Astrocyte of the spinal cord (primary cell): ENCODE data around the gene PUS7L.
A peak's percentile ranks its signal among the peaks of the same experiment; 100 is the strongest.

ENCODE experiments used
- DNase-seq: peaks from one replicate; pipeline ENCODE4 v3.0.0; 2011; ENCODE audit warnings: low read depth, low spot score
- H3K4me3 ChIP-seq: 2 replicates; pipeline ENCODE4 v1.5.1; 2011; ENCODE audit warnings: low read depth, mild to moderate bottlenecking, low read length, moderate library complexity
- CTCF ChIP-seq: IDR thresholded peaks from 2 replicates; pipeline ENCODE4 v1.5.1; 2012; ENCODE audit warnings: low read depth, mild to moderate bottlenecking, low read length, inconsistent platforms
- in situ Hi-C: cut with HindIII; loops from 2 replicates; pipeline ENCODE4 v1.10.0; 2017; ENCODE audit warnings: low sequenced_read_pairs

Gene PUS7L

GRCh38 chr12:43750814-43751213 lies 7.8 kb downstream of the PUS7L start:
- no peak for DNase-seq
- no peak for TF ChIP-seq CTCF
- H3K4me3 ChIP-seq, result no peak overlapping the region
- in situ Hi-C loops, result no loop called here

- in situ Hi-C loops, result no loop called here
- DNase-seq, result no peak
- no peak for TF ChIP-seq CTCF
- H3K4me3 ChIP-seq, result no peak overlapping the region
Measured at GRCh38 chr12:43749016-43749415, 9.6 kb downstream of the PUS7L start.

GRCh38 chr12:43744826-43745225 lies 13.8 kb downstream of the PUS7L start:
- no peak for TF ChIP-seq CTCF
- no peak for DNase-seq
- in situ Hi-C loops, result no loop called here
- no peak overlapping the region for H3K4me3 ChIP-seq

GRCh38 chr12:43742106-43742505 lies 16.5 kb downstream of the PUS7L start:
- peak; percentile 83 for DNase-seq
- TF ChIP-seq CTCF, result no peak
- in situ Hi-C loops, result no loop called here
- H3K4me3 ChIP-seq, result no peak overlapping the region

- H3K4me3 ChIP-seq, result no peak overlapping the region
- in situ Hi-C loops, result no loop called here
- no peak for TF ChIP-seq CTCF
- no peak for DNase-seq
Measured at GRCh38 chr12:43740511-43741100, 18.0 kb downstream of the PUS7L start.

- DNase-seq, result peak; percentile 68
- in situ Hi-C loops, result no loop called here
- no peak overlapping the region for H3K4me3 ChIP-seq
- no peak for TF ChIP-seq CTCF
Measured at GRCh38 chr12:43737646-43738045, 20.9 kb downstream of the PUS7L start.
